Mesothelial cell of epicardium (in vitro differentiated cells): ENCODE results near the gene ORAI2. TPM values are rescaled to one million over a fixed set of nuclear protein-coding genes. Genes with fewer than 3 reads are reported as not detected.

Source experiments
- DNase-seq, 2 experiments: peaks; one replicate each; pipeline ENCODE4 v3.0.0; 2021; ENCODE audit warnings: low spot score in 2 of 2; ENCODE audit not compliant: unreplicated experiment in 2 of 2
- H3K27ac Mint-ChIP-seq: 2 replicates; pipeline ENCODE4 v1.8.0; 2021; ENCODE audit warnings: mixed read lengths
- H3K27me3 Mint-ChIP-seq: 2 replicates; pipeline ENCODE4 v1.8.0; 2021; ENCODE audit warnings: low read depth, mixed read lengths
- H3K36me3 Mint-ChIP-seq: 2 replicates; pipeline ENCODE4 v1.8.0; 2021; ENCODE audit warnings: mixed read lengths
- H3K4me1 Mint-ChIP-seq: 2 replicates; pipeline ENCODE4 v1.8.0; 2021; ENCODE audit warnings: mixed read lengths
- H3K4me3 Mint-ChIP-seq: 2 replicates; pipeline ENCODE4 v1.8.0; 2021; ENCODE audit warnings: mild to moderate bottlenecking, moderate library complexity, mixed read lengths
- H3K9me3 Mint-ChIP-seq: 2 replicates; pipeline ENCODE4 v1.8.0; 2021; ENCODE audit warnings: mixed read lengths
- CTCF ChIP-seq: fragments of 200-600 bp; sonication (generic); IDR thresholded peaks from one replicate; pipeline ENCODE4 v1.5.0; 2021; ENCODE audit warnings: antibody characterized with exemption; ENCODE audit not compliant: unreplicated experiment
- total RNA-seq: library from RNA; stranded (reverse); gene quantifications from 3 replicates; pipeline ENCODE4 v1.2.1, GENCODE V29; 2021

The ORAI2 gene
- total RNA-seq, 1 donor from 2014 or later, result 27.9 TPM

- Mint-ChIP-seq H3K36me3 (peaks cover 14% of the 10 kb centered on the region), H3K9me3 (no peaks in the 10 kb centered on the region), H3K27me3 (no peaks in the 10 kb centered on the region), H3K4me3 (no peak overlapping the region), H3K4me1 (no peaks in the 10 kb centered on the region), H3K27ac (no peak overlapping the region)
- no peak for TF ChIP-seq CTCF
- no peak for DNase-seq
Observed at GRCh38 chr7:102445674-102446071, 12.3 kb downstream of the ORAI2 start.

GRCh38 chr7:102446387-102447156, 13.2 kb downstream of the ORAI2 start:
- TF ChIP-seq CTCF, result no peak
- no peak overlapping the region for H3K4me3 Mint-ChIP-seq
- no peak for DNase-seq
- H3K36me3 Mint-ChIP-seq, result peaks cover 13% of the 10 kb centered on the region
- no peak overlapping the region for H3K27ac Mint-ChIP-seq
- no peaks in the 10 kb centered on the region for H3K4me1 Mint-ChIP-seq
- no peaks in the 10 kb centered on the region for H3K9me3 Mint-ChIP-seq
- no peaks in the 10 kb centered on the region for H3K27me3 Mint-ChIP-seq

GRCh38 chr7:102447311-102447710, 13.9 kb downstream of the ORAI2 start:
- no peaks in the 10 kb centered on the region for H3K9me3 Mint-ChIP-seq
- H3K36me3 Mint-ChIP-seq, result peaks cover 9% of the 10 kb centered on the region
- H3K4me1 Mint-ChIP-seq, result no peaks in the 10 kb centered on the region

GRCh38 chr7:102449136-102449535, 15.8 kb downstream of the ORAI2 start:
- Mint-ChIP-seq H3K27me3 (no peaks in the 10 kb centered on the region), H3K36me3 (peaks cover 9% of the 10 kb centered on the region), H3K4me3 (no peak overlapping the region), H3K9me3 (no peaks in the 10 kb centered on the region), H3K27ac (no peak overlapping the region), H3K4me1 (no peaks in the 10 kb centered on the region)
- no peak for DNase-seq
- TF ChIP-seq CTCF, result no peak

More at GRCh38 chr7:102447311-102447710, 13.9 kb downstream of the ORAI2 start:
- DNase-seq, result no peak
- H3K27ac Mint-ChIP-seq, result no peak overlapping the region
- no peaks in the 10 kb centered on the region for H3K27me3 Mint-ChIP-seq
- TF ChIP-seq CTCF, result no peak
- H3K4me3 Mint-ChIP-seq, result no peak overlapping the region

- Mint-ChIP-seq H3K4me3 (no peak overlapping the region), H3K27ac (no peak overlapping the region), H3K4me1 (no peaks in the 10 kb centered on the region), H3K36me3 (peaks cover 8% of the 10 kb centered on the region), H3K9me3 (no peaks in the 10 kb centered on the region), H3K27me3 (no peaks in the 10 kb centered on the region)
- no peak for DNase-seq
- TF ChIP-seq CTCF, result no peak
Observed at GRCh38 chr7:102450242-102450641, 16.9 kb downstream of the ORAI2 start.
